ENCODE data around the gene APOL3. TPM values are rescaled to one million over a fixed set of nuclear protein-coding genes. Genes with fewer than 3 reads are reported as not detected.

Gene APOL3
- total and polyA plus RNA-seq, 2 of the 13 experiments (the other 11 are each of a cell fraction or from before 2014, with no cell fraction given) = 3.8 to 5.4 TPM

DNA sequence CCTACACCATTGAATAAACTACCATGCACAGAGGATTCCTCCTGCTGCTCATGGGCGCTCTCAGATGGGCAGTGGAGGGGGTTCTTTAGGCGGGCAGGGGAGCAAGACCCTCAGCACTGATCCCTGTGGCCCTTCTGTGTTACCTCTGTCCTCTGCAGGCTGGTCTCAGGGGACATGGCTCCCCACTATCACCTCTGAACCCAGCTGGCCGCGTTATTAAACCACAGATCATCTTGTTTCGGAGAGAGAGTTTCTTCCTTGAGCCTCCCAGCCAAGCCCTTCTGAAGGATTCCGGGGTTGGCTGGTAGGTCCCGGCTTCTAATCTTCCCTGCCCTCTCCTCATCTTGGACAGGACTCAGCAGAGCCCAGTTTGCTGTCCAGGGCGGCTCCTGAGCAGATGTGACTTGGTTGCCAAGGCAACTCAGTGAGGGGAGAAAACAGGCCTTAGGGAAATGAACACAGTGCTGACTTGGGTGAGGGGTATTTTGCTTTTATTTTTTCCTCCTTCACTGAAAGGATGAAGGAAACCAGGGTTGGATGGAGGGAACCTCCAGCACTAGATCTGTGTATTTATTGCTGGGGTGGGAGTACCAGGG, 13.3 kb downstream of the APOL3 start:
- no peak for ATAC-seq

More for the DNA sequence above, 13.3 kb downstream of the APOL3 start:
- intact Hi-C loops (cut with micrococcal nuclease; ENCODE audit: unreplicated experiment) = no loop called here
- Histone ChIP-seq H3K27me3 (ENCODE audit: control insufficient read depth in 1 of 2, insufficient read depth in 2 of 2, low read length in 2 of 2) (no peaks in the 10 kb centered on the region), H4K20me1 (ENCODE audit: insufficient read depth, low read length) (no peaks in the 10 kb centered on the region), H3K4me1 (ENCODE audit: insufficient read depth, low read length) (peaks cover 34% of the 10 kb centered on the region), H3K9ac (ENCODE audit: insufficient read depth, low read depth, low read length) (no peak overlapping the region), H3K27ac (ENCODE audit: extremely low read length, insufficient read depth, low read length) (no peak overlapping the region), H2AFZ (ENCODE audit: low read length) (no peak overlapping the region), H3K4me3 (replicated peaks in 1 of 3; ENCODE audit: insufficient read depth in 1 of 3, low read depth in 2 of 3, low read length in 3 of 3) (no peak overlapping the region), H3K4me2 (ENCODE audit: low read depth, low read length) (no peak overlapping the region), H3K9me3 (ENCODE audit: low read length) (peaks cover 7% of the 10 kb centered on the region; the same call in 1 of the 2 replicates), H3K36me3 (replicated peaks in 1 of 2; ENCODE audit: control insufficient read depth in 1 of 2, insufficient read depth in 2 of 2, low read length in 2 of 2) (no peaks in the 10 kb centered on the region), H3K79me2 (ENCODE audit: insufficient read depth, low read length) (no peaks in the 10 kb centered on the region)
- in situ Hi-C loops (cut with HindIII; ENCODE audit: extremely low pct_ligation_motif_present, low pct_unique_long_range_greater_than_20kb) = loop anchor here (10.0 kb wide), 1 partner anchor 78 kb away; no protein-coding TSS in a partner anchor
- 84% methylated on average over 8 of the region's 8 CpGs for WGBS (ENCODE audit: low lambda C conversion rate)
- ChIA-PET CTCF (ENCODE audit: low intra/inter-chr PET ratio, low total read pairs) (interaction anchor here (4.8 kb wide), 1 partner anchor 33 kb away, joined by 42 read pairs; no protein-coding TSS in a partner anchor), POLR2A (no interaction called here)
- FAIRE-seq (no peak), DNase-seq (ENCODE audit: low spot score) (no peak)
- no TSS peak for BruUV-seq (replicated peaks)
- TF ChIP-seq ZNF569 (CRISPR knock-in tag; IDR thresholded peaks at IDR 0.05; ENCODE audit: borderline replicate concordance) (no peak), ZNF12 (CRISPR knock-in tag; IDR thresholded peaks at IDR 0.05) (no peak), NFATC3 (CRISPR knock-in tag; IDR thresholded peaks at IDR 0.05) (no peak), SIN3A (IDR thresholded peaks at IDR 0.05; ENCODE audit: borderline replicate concordance, low read depth, low read length) (no peak), LCORL (IDR thresholded peaks at IDR 0.05) (no peak), LCORL (CRISPR knock-in tag; IDR thresholded peaks at IDR 0.05) (no peak), PHF21A (CRISPR knock-in tag; IDR thresholded peaks at IDR 0.05) (no peak), NFYB (CRISPR knock-in tag; IDR thresholded peaks at IDR 0.05) (no peak), MEF2D (CRISPR knock-in tag; IDR thresholded peaks at IDR 0.05) (no peak), ZC3H13 (CRISPR knock-in tag; IDR thresholded peaks at IDR 0.05) (no peak), ZNF550 (CRISPR knock-in tag; IDR thresholded peaks at IDR 0.05; ENCODE audit: borderline replicate concordance) (no peak), RORA (CRISPR knock-in tag; IDR thresholded peaks at IDR 0.05) (no peak), TEAD3 (CRISPR knock-in tag; optimal IDR thresholded peaks at IDR 0.05; ENCODE audit: borderline replicate concordance) (no peak), ARHGAP35 (CRISPR knock-in tag; IDR thresholded peaks at IDR 0.05; ENCODE audit: borderline replicate concordance) (no peak), RBAK (CRISPR knock-in tag; IDR thresholded peaks at IDR 0.05) (no peak), ZNF776 (CRISPR knock-in tag; IDR thresholded peaks at IDR 0.05) (no peak), GATA4 (IDR thresholded peaks at IDR 0.05; ENCODE audit: borderline replicate concordance, low read depth) (no peak), ZNF562 (CRISPR knock-in tag; IDR thresholded peaks at IDR 0.05; ENCODE audit: borderline replicate concordance) (no peak), ZMYM2 (CRISPR knock-in tag; IDR thresholded peaks at IDR 0.05) (no peak)
- TF ChIP-seq, protein P1, sequence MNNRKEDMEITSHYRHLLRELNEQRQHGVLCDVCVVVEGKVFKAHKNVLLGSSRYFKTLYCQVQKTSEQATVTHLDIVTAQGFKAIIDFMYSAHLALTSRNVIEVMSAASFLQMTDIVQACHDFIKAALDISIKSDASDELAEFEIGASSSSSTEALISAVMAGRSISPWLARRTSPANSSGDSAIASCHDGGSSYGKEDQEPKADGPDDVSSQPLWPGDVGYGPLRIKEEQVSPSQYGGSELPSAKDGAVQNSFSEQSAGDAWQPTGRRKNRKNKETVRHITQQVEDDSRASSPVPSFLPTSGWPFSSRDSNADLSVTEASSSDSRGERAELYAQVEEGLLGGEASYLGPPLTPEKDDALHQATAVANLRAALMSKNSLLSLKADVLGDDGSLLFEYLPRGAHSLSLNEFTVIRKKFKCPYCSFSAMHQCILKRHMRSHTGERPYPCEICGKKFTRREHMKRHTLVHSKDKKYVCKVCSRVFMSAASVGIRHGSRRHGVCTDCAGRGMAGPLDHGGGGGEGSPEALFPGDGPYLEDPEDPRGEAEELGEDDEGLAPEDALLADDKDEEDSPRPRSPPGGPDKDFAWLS (CRISPR knock-in tag; IDR thresholded peaks at IDR 0.05; ENCODE audit: borderline replicate concordance) = no peak
- TF ChIP-seq, protein P2, sequence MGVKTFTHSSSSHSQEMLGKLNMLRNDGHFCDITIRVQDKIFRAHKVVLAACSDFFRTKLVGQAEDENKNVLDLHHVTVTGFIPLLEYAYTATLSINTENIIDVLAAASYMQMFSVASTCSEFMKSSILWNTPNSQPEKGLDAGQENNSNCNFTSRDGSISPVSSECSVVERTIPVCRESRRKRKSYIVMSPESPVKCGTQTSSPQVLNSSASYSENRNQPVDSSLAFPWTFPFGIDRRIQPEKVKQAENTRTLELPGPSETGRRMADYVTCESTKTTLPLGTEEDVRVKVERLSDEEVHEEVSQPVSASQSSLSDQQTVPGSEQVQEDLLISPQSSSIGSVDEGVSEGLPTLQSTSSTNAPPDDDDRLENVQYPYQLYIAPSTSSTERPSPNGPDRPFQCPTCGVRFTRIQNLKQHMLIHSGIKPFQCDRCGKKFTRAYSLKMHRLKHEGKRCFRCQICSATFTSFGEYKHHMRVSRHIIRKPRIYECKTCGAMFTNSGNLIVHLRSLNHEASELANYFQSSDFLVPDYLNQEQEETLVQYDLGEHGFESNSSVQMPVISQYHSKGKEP (CRISPR knock-in tag; IDR thresholded peaks at IDR 0.05) = no peak

Measured in HepG2 (cell line).